Panc1 (cell line): Measurements from ENCODE around the gene DLGAP4. TPM values are rescaled to one million over a fixed set of nuclear protein-coding genes. Genes with fewer than 3 reads are reported as not detected.
A peak's percentile ranks its signal among the peaks of the same experiment; 100 is the strongest.

Experiments
- ATAC-seq: fragments of 200-7000 bp; cut with Tn5 transposase; 2 replicates; pipeline ENCODE4 v1.9.1; 2020; ENCODE audit warnings: mild to moderate bottlenecking, moderate library complexity
- BruUV-seq: library from RNA; stranded (reverse); fragments of 400-500 nt; replicated peaks from 2 replicates; lab custom pipeline; 2021; lab: Mats Ljungman, UMichigan
- CTCF ChIA-PET: fragments of 300-600 bp; sonication (Branson Sonifier 250); formaldehyde crosslinking; loops from one replicate; lab custom pipeline; 2022; ENCODE audit warnings: antibody characterized with exemption; lab: Charles Lee
- POLR2A ChIA-PET: fragments of 300-600 bp; sonication (Branson Sonifier 250); formaldehyde crosslinking; loops from one replicate; lab custom pipeline; 2022; ENCODE audit warnings: antibody characterized with exemption; lab: Charles Lee
- DNase-seq: peaks from one replicate; pipeline ENCODE4 v3.0.0-alpha.2; 2010; ENCODE audit warnings: low read depth, low spot score
- H3K27ac ChIP-seq: 2 replicates; pipeline ENCODE4 v1.5.1; 2011; ENCODE audit warnings: mild to moderate bottlenecking, low read length, inconsistent platforms
- H3K27me3 ChIP-seq: fragments of 200-500 bp; sonication (Bioruptor generic); 2 replicates; pipeline ENCODE4 v1.6.0; 2014; ENCODE audit warnings: low read length, inconsistent platforms; ENCODE audit not compliant: control insufficient read depth, insufficient read depth
- H3K36me3 ChIP-seq: fragments of 200-500 bp; sonication (Bioruptor generic); 2 replicates; pipeline ENCODE4 v1.5.1; 2014; ENCODE audit warnings: inconsistent platforms, mild to moderate bottlenecking, low read length, moderate library complexity; ENCODE audit not compliant: control insufficient read depth, insufficient read depth
- H3K4me1 ChIP-seq: 2 replicates; pipeline ENCODE4 v1.5.1; 2011; ENCODE audit warnings: inconsistent platforms, mild to moderate bottlenecking, low read length, moderate library complexity; ENCODE audit not compliant: control insufficient read depth, insufficient read depth
- H3K4me3 ChIP-seq, 2 experiments: 2 replicates each; pipeline ENCODE4 v1.5.1; 2011 to 2012; ENCODE audit warnings: low read depth in 2 of 2, low read length in 2 of 2, mild to moderate bottlenecking in 2 of 2, inconsistent platforms in 1 of 2, moderate library complexity in 1 of 2
- H3K9me3 ChIP-seq: fragments of 200-500 bp; sonication (Bioruptor generic); 2 replicates; pipeline ENCODE4 v1.5.1; 2014; ENCODE audit warnings: low read depth, mild to moderate bottlenecking, inconsistent platforms, low read length, moderate library complexity; ENCODE audit not compliant: control insufficient read depth, insufficient read depth
- POLR2AphosphoS5 ChIP-seq: IDR thresholded peaks from 2 replicates; pipeline ENCODE4 v1.6.1; 2012; ENCODE audit warnings: mild to moderate bottlenecking, low read depth, low read length, moderate library complexity
- SIN3A ChIP-seq: IDR thresholded peaks from 2 replicates; pipeline ENCODE4 v1.6.1; 2012; ENCODE audit warnings: low read depth, mild to moderate bottlenecking, low read length, moderate library complexity, borderline replicate concordance; ENCODE audit not compliant: insufficient read depth
- in situ Hi-C: cut with HindIII; loops from 2 replicates; pipeline ENCODE4 v1.10.0; 2016; ENCODE audit warnings: low sequenced_read_pairs, low pct_unique_long_range_greater_than_20kb
- intact Hi-C: fragments of 100-400 bp; cut with micrococcal nuclease; formaldehyde crosslinking; loops from one replicate; pipeline ENCODE4 v1.10.0; 2022; ENCODE audit not compliant: unreplicated experiment
- total RNA-seq: library from RNA; stranded (reverse); gene quantifications from one replicate; pipeline ENCODE4 v1.2.1, GENCODE V29; 2021; ENCODE audit not compliant: unreplicated experiment
- TF ChIP-seq, protein P1 (sequence below), 2 experiments: IDR thresholded peaks; 2 replicates each; pipeline ENCODE4 v1.6.1; 2011 to 2012; ENCODE audit warnings: low read depth in 2 of 2, control low read depth in 1 of 2, low read length in 1 of 2, mild to moderate bottlenecking in 1 of 2, moderate library complexity in 1 of 2; ENCODE audit not compliant: insufficient read depth in 1 of 2
- TF ChIP-seq, protein P2 (sequence below): fragments of 450-650 bp; IDR thresholded peaks from 2 replicates; pipeline ENCODE4 v1.5.1; 2017; ENCODE audit warnings: mild to moderate bottlenecking

DLGAP4 gene
- total RNA-seq, 1 experiment from 2014 or later = 52.5 TPM

DNA sequence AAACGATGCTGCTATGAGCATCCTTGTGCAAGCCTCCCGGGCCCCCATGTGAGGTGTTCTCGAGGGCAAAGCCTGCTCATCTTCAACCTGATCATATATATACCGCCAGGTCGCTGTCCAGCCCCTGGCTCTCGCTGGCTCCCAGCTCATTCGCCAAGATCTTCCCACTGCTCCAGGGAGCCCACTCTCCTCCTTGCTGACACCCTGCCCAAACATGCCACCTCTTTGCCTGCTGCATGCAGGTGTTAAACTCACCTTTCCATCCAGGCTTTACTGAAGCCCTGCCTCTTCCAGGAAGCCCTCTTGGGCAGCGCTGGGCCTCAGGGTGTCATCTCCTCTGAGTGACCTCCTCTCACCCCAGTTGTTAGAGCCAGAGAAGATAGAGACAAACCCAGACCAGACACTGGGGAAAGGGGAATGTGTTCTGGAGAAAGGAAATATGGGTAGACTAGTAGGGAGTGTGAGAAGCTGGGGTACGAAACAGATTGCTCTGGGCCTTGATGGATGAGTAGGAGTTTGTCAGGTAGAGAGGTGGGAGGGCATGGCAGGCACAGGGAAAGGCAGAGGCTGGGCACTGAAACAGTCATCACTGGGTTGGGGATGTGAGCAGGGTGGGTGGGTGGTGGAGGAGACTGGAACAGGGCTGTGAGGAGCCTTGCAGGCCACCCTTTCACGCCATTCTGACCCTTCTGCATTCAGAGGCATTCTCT is 1.2 kb upstream of the DLGAP4 start:
- H3K4me3 ChIP-seq = no peak overlapping the region
- H3K9me3 ChIP-seq = no peaks in the 10 kb centered on the region
- intact Hi-C loops (no loop called here), in situ Hi-C loops (no loop called here)
- no peaks in the 10 kb centered on the region for H3K4me1 ChIP-seq
- ChIA-PET CTCF (no interaction called here), POLR2A (no interaction called here)
- DNase-seq (no peak), ATAC-seq (no peak)
- BruUV-seq = no TSS peak
- no peaks in the 10 kb centered on the region for H3K36me3 ChIP-seq
- H3K27me3 ChIP-seq = peaks cover 21% of the 10 kb centered on the region
- no peak overlapping the region for H3K27ac ChIP-seq
- TF ChIP-seq, protein P1, sequence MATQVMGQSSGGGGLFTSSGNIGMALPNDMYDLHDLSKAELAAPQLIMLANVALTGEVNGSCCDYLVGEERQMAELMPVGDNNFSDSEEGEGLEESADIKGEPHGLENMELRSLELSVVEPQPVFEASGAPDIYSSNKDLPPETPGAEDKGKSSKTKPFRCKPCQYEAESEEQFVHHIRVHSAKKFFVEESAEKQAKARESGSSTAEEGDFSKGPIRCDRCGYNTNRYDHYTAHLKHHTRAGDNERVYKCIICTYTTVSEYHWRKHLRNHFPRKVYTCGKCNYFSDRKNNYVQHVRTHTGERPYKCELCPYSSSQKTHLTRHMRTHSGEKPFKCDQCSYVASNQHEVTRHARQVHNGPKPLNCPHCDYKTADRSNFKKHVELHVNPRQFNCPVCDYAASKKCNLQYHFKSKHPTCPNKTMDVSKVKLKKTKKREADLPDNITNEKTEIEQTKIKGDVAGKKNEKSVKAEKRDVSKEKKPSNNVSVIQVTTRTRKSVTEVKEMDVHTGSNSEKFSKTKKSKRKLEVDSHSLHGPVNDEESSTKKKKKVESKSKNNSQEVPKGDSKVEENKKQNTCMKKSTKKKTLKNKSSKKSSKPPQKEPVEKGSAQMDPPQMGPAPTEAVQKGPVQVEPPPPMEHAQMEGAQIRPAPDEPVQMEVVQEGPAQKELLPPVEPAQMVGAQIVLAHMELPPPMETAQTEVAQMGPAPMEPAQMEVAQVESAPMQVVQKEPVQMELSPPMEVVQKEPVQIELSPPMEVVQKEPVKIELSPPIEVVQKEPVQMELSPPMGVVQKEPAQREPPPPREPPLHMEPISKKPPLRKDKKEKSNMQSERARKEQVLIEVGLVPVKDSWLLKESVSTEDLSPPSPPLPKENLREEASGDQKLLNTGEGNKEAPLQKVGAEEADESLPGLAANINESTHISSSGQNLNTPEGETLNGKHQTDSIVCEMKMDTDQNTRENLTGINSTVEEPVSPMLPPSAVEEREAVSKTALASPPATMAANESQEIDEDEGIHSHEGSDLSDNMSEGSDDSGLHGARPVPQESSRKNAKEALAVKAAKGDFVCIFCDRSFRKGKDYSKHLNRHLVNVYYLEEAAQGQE (IDR thresholded peaks at IDR 0.05; ENCODE audit: insufficient read depth in 1 of 2, low read depth in 2 of 2, low read length in 1 of 2) = peak; percentile 35 to 59; a peak in 2 of 4 replicates
- no peak for TF ChIP-seq POLR2AphosphoS5

DNA sequence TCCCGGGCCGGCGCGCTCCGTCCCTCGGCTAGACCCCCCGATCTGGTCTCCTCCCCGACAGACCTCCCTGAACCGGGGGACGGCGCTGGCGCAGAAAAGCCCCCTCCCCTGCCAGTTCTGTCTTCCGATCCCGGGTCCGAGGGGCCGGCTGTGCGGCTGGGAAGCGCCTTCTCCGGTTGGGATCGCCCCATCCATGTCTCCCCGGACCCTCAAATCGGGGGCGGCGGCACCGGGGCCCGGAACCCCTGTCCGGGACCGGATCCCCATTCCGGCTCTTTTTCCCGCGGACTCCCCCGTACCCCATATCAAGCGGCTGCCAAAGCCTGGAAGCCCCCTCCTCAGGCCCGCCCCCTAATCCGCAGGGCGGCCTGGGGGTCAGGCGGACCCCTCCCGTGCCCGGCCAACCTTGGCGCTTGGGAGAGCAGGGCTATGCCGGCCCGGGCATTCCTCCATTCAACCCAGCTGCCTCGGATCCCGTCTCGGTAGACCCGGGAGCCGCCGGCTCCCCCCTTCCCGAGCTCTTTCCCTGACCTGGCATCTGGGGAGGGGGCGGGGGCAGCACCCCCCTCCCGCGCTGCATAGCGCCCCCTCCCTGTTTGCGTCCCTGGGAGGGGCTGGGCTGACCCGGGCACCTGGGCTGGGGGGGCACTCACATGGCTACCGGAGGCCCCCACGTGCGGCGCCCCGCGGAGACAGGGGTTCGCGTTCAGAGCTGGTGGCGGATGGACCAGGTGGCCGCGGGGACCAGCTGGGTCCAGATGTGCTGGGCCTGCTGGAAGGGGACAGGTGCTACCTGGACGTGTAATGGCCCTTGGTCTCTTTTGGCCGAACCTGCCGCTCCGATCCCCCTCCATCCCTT is 643 bp downstream of the DLGAP4 start:
- H3K27ac ChIP-seq = no peak overlapping the region
- peaks cover 21% of the 10 kb centered on the region for H3K27me3 ChIP-seq
- ChIA-PET CTCF (interaction anchor here (0.6 kb wide), 1 partner anchor 100 kb away, joined by 5 read pairs; no protein-coding TSS in a partner anchor), POLR2A (interaction anchor here (0.6 kb wide), 1 partner anchor 299 kb away, joined by 4 read pairs; no protein-coding TSS in a partner anchor)
- ATAC-seq = no peak
- TF ChIP-seq, protein P2, sequence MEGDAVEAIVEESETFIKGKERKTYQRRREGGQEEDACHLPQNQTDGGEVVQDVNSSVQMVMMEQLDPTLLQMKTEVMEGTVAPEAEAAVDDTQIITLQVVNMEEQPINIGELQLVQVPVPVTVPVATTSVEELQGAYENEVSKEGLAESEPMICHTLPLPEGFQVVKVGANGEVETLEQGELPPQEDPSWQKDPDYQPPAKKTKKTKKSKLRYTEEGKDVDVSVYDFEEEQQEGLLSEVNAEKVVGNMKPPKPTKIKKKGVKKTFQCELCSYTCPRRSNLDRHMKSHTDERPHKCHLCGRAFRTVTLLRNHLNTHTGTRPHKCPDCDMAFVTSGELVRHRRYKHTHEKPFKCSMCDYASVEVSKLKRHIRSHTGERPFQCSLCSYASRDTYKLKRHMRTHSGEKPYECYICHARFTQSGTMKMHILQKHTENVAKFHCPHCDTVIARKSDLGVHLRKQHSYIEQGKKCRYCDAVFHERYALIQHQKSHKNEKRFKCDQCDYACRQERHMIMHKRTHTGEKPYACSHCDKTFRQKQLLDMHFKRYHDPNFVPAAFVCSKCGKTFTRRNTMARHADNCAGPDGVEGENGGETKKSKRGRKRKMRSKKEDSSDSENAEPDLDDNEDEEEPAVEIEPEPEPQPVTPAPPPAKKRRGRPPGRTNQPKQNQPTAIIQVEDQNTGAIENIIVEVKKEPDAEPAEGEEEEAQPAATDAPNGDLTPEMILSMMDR = no peak
- TF ChIP-seq POLR2AphosphoS5 = no peak
- TF ChIP-seq, protein P1 (IDR thresholded peaks at IDR 0.05; ENCODE audit: insufficient read depth in 1 of 2, low read depth in 2 of 2, low read length in 1 of 2) = no peak
- no peak for TF ChIP-seq SIN3A
- no peaks in the 10 kb centered on the region for H3K36me3 ChIP-seq
- H3K4me1 ChIP-seq = no peaks in the 10 kb centered on the region
- H3K9me3 ChIP-seq = no peaks in the 10 kb centered on the region
- DNase-seq = no peak
- peak overlapping the region in 1 of 2 experiments; percentile 13; a peak in 1 of 4 replicates for H3K4me3 ChIP-seq
- BruUV-seq = no TSS peak
- intact Hi-C loops = no loop called here
- in situ Hi-C loops = no loop called here
